ENCODE results near the gene CST5. TPM values are rescaled to one million over a fixed set of nuclear protein-coding genes. Genes with fewer than 3 reads are reported as not detected.
"Not testable (repeated sequence)": the region's sequence is repeated elsewhere in the genome, so short reads cannot be mapped to it uniquely, and the experiment has no call there.

The CST5 gene
- total and polyA plus RNA-seq, 2 experiments from 2014 or later = not detected

DNA sequence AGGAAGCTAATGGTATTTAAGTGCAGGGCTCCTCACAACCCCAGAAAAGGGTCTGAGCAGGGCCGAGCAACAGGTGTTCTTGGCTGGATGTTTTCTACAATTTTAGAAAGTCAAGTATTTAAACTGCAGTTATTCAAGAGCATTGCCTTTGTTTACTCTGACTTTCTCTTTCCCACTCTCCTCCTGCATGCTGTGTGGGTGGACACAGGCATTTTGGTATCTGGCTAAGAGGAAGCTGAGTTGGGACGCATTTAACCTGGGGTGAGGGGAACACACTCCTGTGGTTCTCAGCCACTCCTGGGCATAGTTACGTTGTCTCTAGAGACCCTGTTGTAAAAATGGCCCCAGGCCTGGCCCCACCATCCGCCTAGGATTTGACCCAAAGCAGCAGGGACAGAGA lies 34.9 kb upstream of the CST5 start:
- not testable (repeated sequence) for H3K4me3 ChIP-seq; H3K9me3 Mint-ChIP-seq; ATAC-seq; H3K27ac ChIP-seq (ENCODE audit: low read depth); DNase-seq (ENCODE audit: low spot score); H3K36me3 Mint-ChIP-seq (ENCODE audit: low read depth); H3K9me2 ChIP-seq (ENCODE audit: insufficient read depth); H3K27me3 ChIP-seq (ENCODE audit: insufficient read depth); H3K79me2 ChIP-seq (replicated peaks; ENCODE audit: insufficient read depth); H3K4me3 Mint-ChIP-seq; H3K4me1 ChIP-seq (ENCODE audit: insufficient read depth); H3K27ac Mint-ChIP-seq; H2AFZ ChIP-seq; H4K20me1 ChIP-seq (replicated peaks; ENCODE audit: insufficient read depth); H3K4me2 ChIP-seq; H3K27me3 Mint-ChIP-seq (ENCODE audit: insufficient read depth, low read depth, poor library complexity); H3K4me1 Mint-ChIP-seq; H3K36me3 ChIP-seq (ENCODE audit: insufficient read depth); H3F3A ChIP-seq (replicated peaks; ENCODE audit: low read depth)

DNA sequence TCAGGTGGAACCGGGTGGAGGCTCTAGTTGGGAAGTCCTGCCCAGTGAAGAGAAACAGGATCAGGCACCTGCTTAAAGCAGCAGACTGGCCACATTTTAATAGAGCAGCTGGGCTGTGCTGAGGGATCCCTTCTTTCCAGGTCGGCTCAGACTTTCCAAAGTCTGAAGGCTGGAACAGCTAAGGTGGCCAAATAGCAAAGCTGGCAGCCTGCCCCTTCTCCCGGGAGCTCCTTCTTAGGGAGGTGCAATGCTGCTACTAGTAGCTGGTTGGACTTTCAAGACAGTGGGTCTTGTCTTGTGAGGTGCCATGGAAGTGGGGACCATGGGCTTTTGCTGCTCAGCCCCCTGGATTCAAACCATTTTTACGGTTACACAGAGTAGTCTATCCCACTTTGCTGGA lies 30.7 kb upstream of the CST5 start:
- Histone ChIP-seq H4K20me1 (replicated peaks; ENCODE audit: insufficient read depth) (no peaks in the 10 kb centered on the region), H2AFZ (no peak overlapping the region), H3K4me1 (ENCODE audit: insufficient read depth) (no peaks in the 10 kb centered on the region), H3K9me2 (ENCODE audit: insufficient read depth) (0 out of 2 replicates have a peak, but pooled peaks cover 3% of the 10 kb centered on the region), H3K79me2 (replicated peaks; ENCODE audit: insufficient read depth) (no peaks in the 10 kb centered on the region), H3K27me3 (ENCODE audit: insufficient read depth) (no peaks in the 10 kb centered on the region), H3K4me2 (no peak overlapping the region), H3F3A (replicated peaks; ENCODE audit: low read depth) (no peaks in the 10 kb centered on the region), H3K36me3 (ENCODE audit: insufficient read depth) (no peaks in the 10 kb centered on the region), H3K27ac (ENCODE audit: low read depth) (no peak overlapping the region), H3K4me3 (no peak overlapping the region)
- H3K9me3 Mint-ChIP-seq = peaks cover 13% of the 10 kb centered on the region
- ATAC-seq (no peak), DNase-seq (ENCODE audit: low spot score) (no peak)
- H3K36me3 Mint-ChIP-seq (ENCODE audit: low read depth) = no peaks in the 10 kb centered on the region; the same call in 2 of the 3 replicates
- no peaks in the 10 kb centered on the region for H3K4me1 Mint-ChIP-seq
- H3K27me3 Mint-ChIP-seq (ENCODE audit: insufficient read depth, low read depth, poor library complexity) = peaks cover 6% of the 10 kb centered on the region
- H3K4me3 Mint-ChIP-seq = no peak overlapping the region
- H3K27ac Mint-ChIP-seq = no peak overlapping the region
- TF ChIP-seq, protein P1, sequence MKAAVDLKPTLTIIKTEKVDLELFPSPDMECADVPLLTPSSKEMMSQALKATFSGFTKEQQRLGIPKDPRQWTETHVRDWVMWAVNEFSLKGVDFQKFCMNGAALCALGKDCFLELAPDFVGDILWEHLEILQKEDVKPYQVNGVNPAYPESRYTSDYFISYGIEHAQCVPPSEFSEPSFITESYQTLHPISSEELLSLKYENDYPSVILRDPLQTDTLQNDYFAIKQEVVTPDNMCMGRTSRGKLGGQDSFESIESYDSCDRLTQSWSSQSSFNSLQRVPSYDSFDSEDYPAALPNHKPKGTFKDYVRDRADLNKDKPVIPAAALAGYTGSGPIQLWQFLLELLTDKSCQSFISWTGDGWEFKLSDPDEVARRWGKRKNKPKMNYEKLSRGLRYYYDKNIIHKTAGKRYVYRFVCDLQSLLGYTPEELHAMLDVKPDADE (IDR thresholded peaks at IDR 0.05) = no peak
- TF ChIP-seq POLR2AphosphoS5 (IDR thresholded peaks at IDR 0.05; ENCODE audit: low read depth) (no peak), JUNB (IDR thresholded peaks at IDR 0.05; ENCODE audit: unreplicated experiment) (no peak), ZNF114 (CRISPR knock-in tag; IDR thresholded peaks at IDR 0.05) (no peak), EZH2phosphoT487 (IDR thresholded peaks at IDR 0.05; ENCODE audit: unreplicated experiment) (no peak), EZH2 (IDR thresholded peaks at IDR 0.05; ENCODE audit: low read depth, unreplicated experiment) (no peak), STAT1 (IDR thresholded peaks at IDR 0.05; ENCODE audit: unreplicated experiment) (no peak), NANOG (IDR thresholded peaks at IDR 0.05; ENCODE audit: borderline replicate concordance) (no peak), CREB1 (CRISPR knock-in tag; IDR thresholded peaks at IDR 0.05; ENCODE audit: low read depth) (no peak)
- TF ChIP-seq, protein P2, sequence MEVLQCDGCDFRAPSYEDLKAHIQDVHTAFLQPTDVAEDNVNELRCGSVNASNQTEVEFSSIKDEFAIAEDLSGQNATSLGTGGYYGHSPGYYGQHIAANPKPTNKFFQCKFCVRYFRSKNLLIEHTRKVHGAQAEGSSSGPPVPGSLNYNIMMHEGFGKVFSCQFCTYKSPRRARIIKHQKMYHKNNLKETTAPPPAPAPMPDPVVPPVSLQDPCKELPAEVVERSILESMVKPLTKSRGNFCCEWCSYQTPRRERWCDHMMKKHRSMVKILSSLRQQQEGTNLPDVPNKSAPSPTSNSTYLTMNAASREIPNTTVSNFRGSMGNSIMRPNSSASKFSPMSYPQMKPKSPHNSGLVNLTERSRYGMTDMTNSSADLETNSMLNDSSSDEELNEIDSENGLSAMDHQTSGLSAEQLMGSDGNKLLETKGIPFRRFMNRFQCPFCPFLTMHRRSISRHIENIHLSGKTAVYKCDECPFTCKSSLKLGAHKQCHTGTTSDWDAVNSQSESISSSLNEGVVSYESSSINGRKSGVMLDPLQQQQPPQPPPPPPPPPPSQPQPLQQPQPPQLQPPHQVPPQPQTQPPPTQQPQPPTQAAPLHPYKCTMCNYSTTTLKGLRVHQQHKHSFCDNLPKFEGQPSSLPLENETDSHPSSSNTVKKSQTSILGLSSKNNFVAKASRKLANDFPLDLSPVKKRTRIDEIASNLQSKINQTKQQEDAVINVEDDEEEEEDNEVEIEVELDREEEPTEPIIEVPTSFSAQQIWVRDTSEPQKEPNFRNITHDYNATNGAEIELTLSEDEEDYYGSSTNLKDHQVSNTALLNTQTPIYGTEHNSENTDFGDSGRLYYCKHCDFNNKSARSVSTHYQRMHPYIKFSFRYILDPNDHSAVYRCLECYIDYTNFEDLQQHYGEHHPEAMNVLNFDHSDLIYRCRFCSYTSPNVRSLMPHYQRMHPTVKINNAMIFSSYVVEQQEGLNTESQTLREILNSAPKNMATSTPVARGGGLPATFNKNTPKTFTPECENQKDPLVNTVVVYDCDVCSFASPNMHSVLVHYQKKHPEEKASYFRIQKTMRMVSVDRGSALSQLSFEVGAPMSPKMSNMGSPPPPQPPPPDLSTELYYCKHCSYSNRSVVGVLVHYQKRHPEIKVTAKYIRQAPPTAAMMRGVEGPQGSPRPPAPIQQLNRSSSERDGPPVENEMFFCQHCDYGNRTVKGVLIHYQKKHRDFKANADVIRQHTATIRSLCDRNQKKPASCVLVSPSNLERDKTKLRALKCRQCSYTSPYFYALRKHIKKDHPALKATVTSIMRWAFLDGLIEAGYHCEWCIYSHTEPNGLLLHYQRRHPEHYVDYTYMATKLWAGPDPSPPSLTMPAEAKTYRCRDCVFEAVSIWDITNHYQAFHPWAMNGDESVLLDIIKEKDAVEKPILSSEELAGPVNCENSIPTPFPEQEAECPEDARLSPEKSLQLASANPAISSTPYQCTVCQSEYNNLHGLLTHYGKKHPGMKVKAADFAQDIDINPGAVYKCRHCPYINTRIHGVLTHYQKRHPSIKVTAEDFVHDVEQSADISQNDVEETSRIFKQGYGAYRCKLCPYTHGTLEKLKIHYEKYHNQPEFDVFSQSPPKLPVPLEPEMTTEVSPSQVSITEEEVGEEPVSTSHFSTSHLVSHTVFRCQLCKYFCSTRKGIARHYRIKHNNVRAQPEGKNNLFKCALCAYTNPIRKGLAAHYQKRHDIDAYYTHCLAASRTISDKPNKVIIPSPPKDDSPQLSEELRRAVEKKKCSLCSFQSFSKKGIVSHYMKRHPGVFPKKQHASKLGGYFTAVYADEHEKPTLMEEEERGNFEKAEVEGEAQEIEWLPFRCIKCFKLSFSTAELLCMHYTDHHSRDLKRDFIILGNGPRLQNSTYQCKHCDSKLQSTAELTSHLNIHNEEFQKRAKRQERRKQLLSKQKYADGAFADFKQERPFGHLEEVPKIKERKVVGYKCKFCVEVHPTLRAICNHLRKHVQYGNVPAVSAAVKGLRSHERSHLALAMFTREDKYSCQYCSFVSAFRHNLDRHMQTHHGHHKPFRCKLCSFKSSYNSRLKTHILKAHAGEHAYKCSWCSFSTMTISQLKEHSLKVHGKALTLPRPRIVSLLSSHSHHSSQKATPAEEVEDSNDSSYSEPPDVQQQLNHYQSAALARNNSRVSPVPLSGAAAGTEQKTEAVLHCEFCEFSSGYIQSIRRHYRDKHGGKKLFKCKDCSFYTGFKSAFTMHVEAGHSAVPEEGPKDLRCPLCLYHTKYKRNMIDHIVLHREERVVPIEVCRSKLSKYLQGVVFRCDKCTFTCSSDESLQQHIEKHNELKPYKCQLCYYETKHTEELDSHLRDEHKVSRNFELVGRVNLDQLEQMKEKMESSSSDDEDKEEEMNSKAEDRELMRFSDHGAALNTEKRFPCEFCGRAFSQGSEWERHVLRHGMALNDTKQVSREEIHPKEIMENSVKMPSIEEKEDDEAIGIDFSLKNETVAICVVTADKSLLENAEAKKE (CRISPR knock-in tag; IDR thresholded peaks at IDR 0.05) = no peak
- TF ChIP-seq, protein P3, sequence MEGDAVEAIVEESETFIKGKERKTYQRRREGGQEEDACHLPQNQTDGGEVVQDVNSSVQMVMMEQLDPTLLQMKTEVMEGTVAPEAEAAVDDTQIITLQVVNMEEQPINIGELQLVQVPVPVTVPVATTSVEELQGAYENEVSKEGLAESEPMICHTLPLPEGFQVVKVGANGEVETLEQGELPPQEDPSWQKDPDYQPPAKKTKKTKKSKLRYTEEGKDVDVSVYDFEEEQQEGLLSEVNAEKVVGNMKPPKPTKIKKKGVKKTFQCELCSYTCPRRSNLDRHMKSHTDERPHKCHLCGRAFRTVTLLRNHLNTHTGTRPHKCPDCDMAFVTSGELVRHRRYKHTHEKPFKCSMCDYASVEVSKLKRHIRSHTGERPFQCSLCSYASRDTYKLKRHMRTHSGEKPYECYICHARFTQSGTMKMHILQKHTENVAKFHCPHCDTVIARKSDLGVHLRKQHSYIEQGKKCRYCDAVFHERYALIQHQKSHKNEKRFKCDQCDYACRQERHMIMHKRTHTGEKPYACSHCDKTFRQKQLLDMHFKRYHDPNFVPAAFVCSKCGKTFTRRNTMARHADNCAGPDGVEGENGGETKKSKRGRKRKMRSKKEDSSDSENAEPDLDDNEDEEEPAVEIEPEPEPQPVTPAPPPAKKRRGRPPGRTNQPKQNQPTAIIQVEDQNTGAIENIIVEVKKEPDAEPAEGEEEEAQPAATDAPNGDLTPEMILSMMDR (conservative IDR thresholded peaks at IDR 0.05; ENCODE audit: low read depth in 2 of 2) = no peak
